GM12801 (cell line): ENCODE data around the gene FLG.

Source experiments
- CTCF ChIP-seq: IDR thresholded peaks from one replicate; pipeline ENCODE4 v1.5.1; 2011; ENCODE audit warnings: control low read depth; ENCODE audit not compliant: insufficient read length; ENCODE audit errors: extremely low read depth

FLG gene

GRCh38 chr1:152348447-152348846, 23.4 kb upstream of the FLG start:
- no peak for TF ChIP-seq CTCF

GRCh38 chr1:152347116-152347728, 22.2 kb upstream of the FLG start:
- TF ChIP-seq CTCF, result peak; percentile 64

GRCh38 chr1:152344438-152344837, 19.4 kb upstream of the FLG start:
- no peak for TF ChIP-seq CTCF

GRCh38 chr1:152343006-152343405, 18.0 kb upstream of the FLG start:
- TF ChIP-seq CTCF, result no peak

GRCh38 chr1:152335399-152335798, 10.4 kb upstream of the FLG start:
- no peak for TF ChIP-seq CTCF

GRCh38 chr1:152328801-152329391, 3.9 kb upstream of the FLG start:
- TF ChIP-seq CTCF, result no peak

- TF ChIP-seq CTCF, result no peak
These were observed 11.1 kb downstream of the FLG start for GRCh38 chr1:152313970-152314369.
